PC-3 (cell line): ENCODE results near the gene BHLHE23. TPM values are rescaled to one million over a fixed set of nuclear protein-coding genes. Genes with fewer than 3 reads are reported as not detected.

Source experiments
- ATAC-seq: fragments of 200-7000 bp; cut with Tn5 transposase; 2 replicates; pipeline ENCODE4 v1.9.1; 2020; ENCODE audit warnings: mild to moderate bottlenecking, moderate library complexity
- BruUV-seq: library from RNA; stranded (reverse); fragments of 400-500 nt; replicated peaks from 2 replicates; lab custom pipeline; 2021; lab: Mats Ljungman, UMichigan
- CTCF ChIA-PET: fragments of 300-600 bp; sonication (Branson Sonifier 250); formaldehyde crosslinking; loops from one replicate; lab custom pipeline; 2022; ENCODE audit warnings: antibody characterized with exemption; lab: Charles Lee
- POLR2A ChIA-PET: fragments of 300-600 bp; sonication (Branson Sonifier 250); formaldehyde crosslinking; loops from one replicate; lab custom pipeline; 2022; ENCODE audit warnings: antibody characterized with exemption; ENCODE audit not compliant: unreplicated experiment; lab: Charles Lee
- DNase-seq: peaks from one replicate; pipeline ENCODE4 v3.0.0-alpha.2; 2015
- H2AFZ ChIP-seq: fragments of 300-600 bp; sonication (generic); 2 replicates; pipeline ENCODE4 v1.6.0; 2016; ENCODE audit warnings: antibody characterized with exemption, low read length
- H3F3A ChIP-seq: fragments of 300-600 bp; sonication (generic); one replicate; pipeline ENCODE4 v1.6.0; 2017; ENCODE audit warnings: antibody characterized with exemption, low read length, control low read depth, mild to moderate bottlenecking; ENCODE audit not compliant: unreplicated experiment
- H3K27ac ChIP-seq: fragments of 300-600 bp; sonication (generic); 2 replicates; pipeline ENCODE4 v1.5.1; 2016; ENCODE audit warnings: mild to moderate bottlenecking, low read length
- H3K27me3 ChIP-seq: fragments of 300-600 bp; sonication (generic); 2 replicates; pipeline ENCODE4 v1.6.1; 2016; ENCODE audit warnings: low read length, mixed read lengths
- H3K36me3 ChIP-seq: fragments of 300-600 bp; sonication (generic); 2 replicates; pipeline ENCODE4 v1.6.1; 2016; ENCODE audit warnings: low read depth, mixed run types, low read length, mixed read lengths
- H3K4me1 ChIP-seq: fragments of 300-600 bp; sonication (generic); 2 replicates; pipeline ENCODE4 v1.5.1; 2016; ENCODE audit warnings: low read length; ENCODE audit not compliant: insufficient read depth
- H3K4me2 ChIP-seq: fragments of 300-600 bp; sonication (generic); 2 replicates; pipeline ENCODE4 v1.6.0; 2016; ENCODE audit warnings: low read length
- H3K4me3 ChIP-seq: fragments of 300-600 bp; sonication (generic); 2 replicates; pipeline ENCODE4 v1.5.1; 2016; ENCODE audit warnings: mild to moderate bottlenecking, low read length, mixed read lengths
- H3K79me2 ChIP-seq: fragments of 300-600 bp; sonication (generic); 2 replicates; pipeline ENCODE4 v1.6.1; 2017; ENCODE audit warnings: low read length, mixed read lengths
- H3K9ac ChIP-seq: fragments of 300-600 bp; sonication (generic); 2 replicates; pipeline ENCODE4 v1.6.0; 2016; ENCODE audit warnings: mild to moderate bottlenecking, low read length
- H3K9me2 ChIP-seq: fragments of 300-600 bp; sonication (generic); replicated peaks from 2 replicates; pipeline ENCODE4 v1.6.1; 2016; ENCODE audit warnings: mixed run types, low read length, mixed read lengths
- H3K9me3 ChIP-seq: fragments of 300-600 bp; sonication (generic); 2 replicates; pipeline ENCODE4 v1.6.1; 2016; ENCODE audit warnings: low read length, mixed read lengths
- H4K20me1 ChIP-seq: fragments of 300-600 bp; sonication (generic); 2 replicates; pipeline ENCODE4 v1.6.1; 2016; ENCODE audit warnings: low read length, mixed read lengths
- EZH2 ChIP-seq: fragments of 300-600 bp; sonication (generic); IDR thresholded peaks from one replicate; pipeline ENCODE4 v1.6.1; 2017; ENCODE audit warnings: antibody characterized with exemption, mild to moderate bottlenecking, low read length; ENCODE audit not compliant: unreplicated experiment
- EZH2phosphoT487 ChIP-seq: fragments of 300-600 bp; sonication (generic); IDR thresholded peaks from 2 replicates; pipeline ENCODE4 v1.6.1; 2018; ENCODE audit warnings: mild to moderate bottlenecking, antibody characterized with exemption, low read length, borderline replicate concordance
- intact Hi-C: fragments of 100-400 bp; cut with micrococcal nuclease; formaldehyde crosslinking; loops from 2 replicates; pipeline ENCODE4 v1.9.0; 2023
- total RNA-seq: library from RNA; depleted of rRNA; stranded (reverse); fragments of >200 nt; gene quantifications from 2 replicates; pipeline ENCODE4 v1.2.3, GENCODE V29; 2014
- TF ChIP-seq, protein P1 (sequence below): fragments of 300-600 bp; sonication (generic); conservative IDR thresholded peaks from 2 replicates; pipeline ENCODE4 v1.5.1; 2017; ENCODE audit warnings: antibody characterized with exemption, low read depth, mild to moderate bottlenecking, low read length

Gene BHLHE23
- total RNA-seq, 1 experiment from 2014 or later = not detected

DNA sequence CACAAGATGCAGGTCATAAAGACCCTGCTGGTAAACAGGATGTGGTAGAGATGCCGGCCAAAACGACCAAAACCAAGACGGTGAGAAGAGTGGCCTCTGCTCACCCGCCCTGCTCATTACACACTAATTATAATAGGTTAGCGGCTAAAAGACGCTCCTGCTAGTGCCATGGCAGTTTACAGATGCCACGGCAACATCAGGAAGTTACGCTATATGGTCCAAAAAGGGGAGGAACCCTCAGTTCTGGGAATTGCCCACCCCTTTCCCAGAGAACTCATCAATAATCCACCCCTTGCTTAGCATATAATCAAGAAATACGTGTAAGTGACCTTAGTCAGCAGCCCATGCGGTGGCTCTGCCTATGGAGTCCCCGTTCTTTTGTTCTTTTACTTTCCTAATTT, 17.6 kb downstream of the BHLHE23 start:
- intact Hi-C loops = no loop called here
- H3K4me3 ChIP-seq = peak overlapping the region; percentile 44
- H3K4me2 ChIP-seq = peak overlapping the region; percentile 54
- H3K4me1 ChIP-seq = no peaks in the 10 kb centered on the region
- no peaks in the 10 kb centered on the region for H3K9me2 ChIP-seq
- BruUV-seq = no TSS peak
- TF ChIP-seq, protein P1, sequence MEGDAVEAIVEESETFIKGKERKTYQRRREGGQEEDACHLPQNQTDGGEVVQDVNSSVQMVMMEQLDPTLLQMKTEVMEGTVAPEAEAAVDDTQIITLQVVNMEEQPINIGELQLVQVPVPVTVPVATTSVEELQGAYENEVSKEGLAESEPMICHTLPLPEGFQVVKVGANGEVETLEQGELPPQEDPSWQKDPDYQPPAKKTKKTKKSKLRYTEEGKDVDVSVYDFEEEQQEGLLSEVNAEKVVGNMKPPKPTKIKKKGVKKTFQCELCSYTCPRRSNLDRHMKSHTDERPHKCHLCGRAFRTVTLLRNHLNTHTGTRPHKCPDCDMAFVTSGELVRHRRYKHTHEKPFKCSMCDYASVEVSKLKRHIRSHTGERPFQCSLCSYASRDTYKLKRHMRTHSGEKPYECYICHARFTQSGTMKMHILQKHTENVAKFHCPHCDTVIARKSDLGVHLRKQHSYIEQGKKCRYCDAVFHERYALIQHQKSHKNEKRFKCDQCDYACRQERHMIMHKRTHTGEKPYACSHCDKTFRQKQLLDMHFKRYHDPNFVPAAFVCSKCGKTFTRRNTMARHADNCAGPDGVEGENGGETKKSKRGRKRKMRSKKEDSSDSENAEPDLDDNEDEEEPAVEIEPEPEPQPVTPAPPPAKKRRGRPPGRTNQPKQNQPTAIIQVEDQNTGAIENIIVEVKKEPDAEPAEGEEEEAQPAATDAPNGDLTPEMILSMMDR = no peak
- TF ChIP-seq EZH2 (no peak), EZH2phosphoT487 (no peak)
- H2AFZ ChIP-seq = peak overlapping the region; percentile 53
- CTCF ChIA-PET = no interaction called here
- no peaks in the 10 kb centered on the region for H4K20me1 ChIP-seq
- H3K9me3 ChIP-seq = no peaks in the 10 kb centered on the region
- H3K79me2 ChIP-seq = no peaks in the 10 kb centered on the region
- peaks cover 27% of the 10 kb centered on the region for H3K27me3 ChIP-seq
- no peak overlapping the region for H3K27ac ChIP-seq
- no peaks in the 10 kb centered on the region for H3F3A ChIP-seq
- no peaks in the 10 kb centered on the region for H3K36me3 ChIP-seq
- no peak overlapping the region for H3K9ac ChIP-seq
- POLR2A ChIA-PET = no interaction called here
- ATAC-seq (no peak), DNase-seq (no peak)

DNA sequence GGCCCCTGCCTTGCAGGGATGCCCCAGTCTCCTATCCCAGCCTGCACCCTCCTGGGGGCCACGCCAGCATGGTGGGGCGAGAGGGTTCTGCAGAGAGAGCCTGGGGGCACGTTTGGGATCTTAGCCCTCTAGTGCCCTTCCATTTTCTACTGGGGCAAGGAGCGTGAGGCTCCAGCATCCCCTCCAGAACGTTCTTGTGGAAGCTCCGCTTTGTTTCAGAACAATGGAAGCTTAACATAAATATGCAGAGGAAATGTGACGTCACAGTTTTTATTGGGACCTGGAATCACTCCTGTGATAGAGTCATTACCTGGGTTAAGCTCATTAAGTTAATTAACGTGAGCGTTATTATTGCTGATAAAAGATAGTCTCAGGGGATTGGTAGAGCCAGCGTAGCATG, 19.6 kb downstream of the BHLHE23 start:
- POLR2A ChIA-PET = no interaction called here
- H3K9me2 ChIP-seq = no peaks in the 10 kb centered on the region
- TF ChIP-seq, protein P1 = no peak
- TF ChIP-seq EZH2 (no peak), EZH2phosphoT487 (no peak)

GRCh38 chr20:62986257-62986800, 20.4 kb downstream of the BHLHE23 start:
- Histone ChIP-seq H3K27me3 (peaks cover 23% of the 10 kb centered on the region), H3K9me2 (no peaks in the 10 kb centered on the region), H3K27ac (no peak overlapping the region), H3K4me3 (no peak overlapping the region), H4K20me1 (no peaks in the 10 kb centered on the region), H3K36me3 (no peaks in the 10 kb centered on the region), H3K79me2 (no peaks in the 10 kb centered on the region), H3K4me2 (no peak overlapping the region), H3F3A (no peaks in the 10 kb centered on the region), H2AFZ (no peak overlapping the region), H3K9me3 (no peaks in the 10 kb centered on the region), H3K9ac (no peak overlapping the region), H3K4me1 (no peaks in the 10 kb centered on the region)
- BruUV-seq = no TSS peak
- ATAC-seq (no peak), DNase-seq (no peak)
- ChIA-PET POLR2A (no interaction called here), CTCF (no interaction called here)
- intact Hi-C loops = no loop called here
- no peak for TF ChIP-seq EZH2phosphoT487
- TF ChIP-seq, protein P1 = no peak
- no peak for TF ChIP-seq EZH2

More for the DNA sequence above, 19.6 kb downstream of the BHLHE23 start:
- Histone ChIP-seq H3K4me1 (no peaks in the 10 kb centered on the region), H2AFZ (no peak overlapping the region), H3K27ac (no peak overlapping the region), H3K9me3 (no peaks in the 10 kb centered on the region), H3F3A (no peaks in the 10 kb centered on the region), H3K36me3 (no peaks in the 10 kb centered on the region), H4K20me1 (no peaks in the 10 kb centered on the region), H3K4me2 (no peak overlapping the region), H3K79me2 (no peaks in the 10 kb centered on the region), H3K27me3 (peaks cover 30% of the 10 kb centered on the region), H3K4me3 (no peak overlapping the region), H3K9ac (no peak overlapping the region)
- BruUV-seq = no TSS peak
- no peak for DNase-seq
- CTCF ChIA-PET = no interaction called here
- ATAC-seq = no peak
- intact Hi-C loops = no loop called here
